HCT116 (cell line): ENCODE results near the gene ZNF621. TPM values are rescaled to one million over a fixed set of nuclear protein-coding genes. Genes with fewer than 3 reads are reported as not detected.
A peak's percentile ranks its signal among the peaks of the same experiment; 100 is the strongest.

Source experiments
- ATAC-seq: fragments of 200-7000 bp; cut with Tn5 transposase; 2 replicates; pipeline ENCODE4 v1.9.1; 2020; ENCODE audit warnings: mild to moderate bottlenecking, moderate library complexity
- BruUV-seq: library from RNA; stranded (reverse); fragments of 400-500 nt; replicated peaks from 2 replicates; lab custom pipeline; 2021; lab: Mats Ljungman, UMichigan
- CTCF ChIA-PET: fragments of 300-600 bp; sonication (Branson Sonifier 250); formaldehyde crosslinking; loops from one replicate; lab custom pipeline; 2021; ENCODE audit warnings: antibody characterized with exemption; lab: Charles Lee
- POLR2A ChIA-PET: fragments of 300-600, 350-600 bp; sonication (Branson Sonifier 250); formaldehyde crosslinking; loops from one replicate; lab custom pipeline; 2021; ENCODE audit warnings: antibody characterized with exemption; lab: Charles Lee
- RAD21 ChIA-PET, 2 experiments: fragments of 300-600 bp; sonication (Branson Sonifier 250); formaldehyde crosslinking; loops; one replicate each; lab custom pipeline; 2023; ENCODE audit warnings: low total read pairs in 2 of 2; ENCODE audit not compliant: uncharacterized antibody in 2 of 2, unreplicated experiment in 2 of 2, low non-redundant PET in 1 of 2; lab: Charles Lee
- DNase-seq: peaks from one replicate; pipeline ENCODE4 v3.0.0-alpha.2; 2010; ENCODE audit warnings: low read depth, low spot score
- H2AFZ ChIP-seq: fragments of 200-600 bp; shearing (Covaris generic), sonication (generic); 2 replicates; pipeline ENCODE4 v1.6.1; 2017; ENCODE audit warnings: low read depth, mixed run types, mixed read lengths, antibody characterized with exemption, low read length; ENCODE audit not compliant: poor library complexity, severe bottlenecking
- H3K27ac ChIP-seq: 2 replicates; pipeline ENCODE4 v1.5.1; 2012; ENCODE audit warnings: low read depth, low read length
- H3K27me3 ChIP-seq: fragments of 200-600 bp; sonication (generic); 2 replicates; pipeline ENCODE4 v1.6.1; 2016; ENCODE audit warnings: mixed run types, low read length, mixed read lengths; ENCODE audit not compliant: insufficient read depth
- H3K36me3 ChIP-seq, 2 experiments: fragments of 200-500 bp in 1 of 2; fragments of 200-600 bp in 1 of 2; sonication (Bioruptor generic) in 1 of 2; sonication (generic) in 1 of 2; 2 replicates each; pipeline versions ENCODE4 v1.5.1 to v1.6.1; 2014 to 2016; ENCODE audit warnings: low read length in 2 of 2, inconsistent platforms in 1 of 2, mixed read lengths in 1 of 2, mixed run types in 1 of 2; ENCODE audit not compliant: insufficient read depth in 2 of 2, control insufficient read depth in 1 of 2
- H3K4me1 ChIP-seq, 2 experiments: fragments of 200-600 bp in 1 of 2; sonication (generic) in 1 of 2; 2 replicates each; pipeline versions ENCODE4 v1.5.1 to v1.6.1; 2012 to 2017; ENCODE audit warnings: low read length in 2 of 2, inconsistent platforms in 1 of 2, mild to moderate bottlenecking in 1 of 2, mixed read lengths in 1 of 2, mixed run types in 1 of 2, moderate library complexity in 1 of 2; ENCODE audit not compliant: insufficient read depth in 2 of 2, control insufficient read depth in 1 of 2
- H3K4me2 ChIP-seq: fragments of 200-600 bp; sonication (generic); 2 replicates; pipeline ENCODE4 v1.6.1; 2017; ENCODE audit warnings: mixed run types, low read length, mixed read lengths
- H3K4me3 ChIP-seq, 2 experiments: fragments of 200-600 bp in 1 of 2; sonication (generic) in 1 of 2; replicated peaks in 1 of 2; 2 replicates each; pipeline ENCODE4 v1.5.1; 2011 to 2016; ENCODE audit warnings: low read length in 2 of 2, control low read depth in 1 of 2, low read depth in 1 of 2, mild to moderate bottlenecking in 1 of 2, mixed read lengths in 1 of 2, mixed run types in 1 of 2
- H3K79me2 ChIP-seq: fragments of 200-600 bp; sonication (generic); 2 replicates; pipeline ENCODE4 v1.6.1; 2017; ENCODE audit warnings: mild to moderate bottlenecking, mixed run types, low read length, moderate library complexity, mixed read lengths; ENCODE audit not compliant: insufficient read depth
- H3K9ac ChIP-seq: fragments of 200-600 bp; sonication (generic); 2 replicates; pipeline ENCODE4 v1.6.1; 2016; ENCODE audit warnings: low read length, mixed read lengths
- H3K9me2 ChIP-seq: fragments of 200-600 bp; sonication (generic), shearing (Covaris generic); 2 replicates; pipeline ENCODE4 v1.6.1; 2017; ENCODE audit warnings: mixed run types, mild to moderate bottlenecking, moderate library complexity; ENCODE audit not compliant: insufficient read depth
- H3K9me3 ChIP-seq, 2 experiments: fragments of 200-500 bp in 1 of 2; fragments of 200-600 bp in 1 of 2; sonication (Bioruptor generic) in 1 of 2; sonication (generic) in 1 of 2; 2 replicates each; pipeline ENCODE4 v1.6.1; 2014 to 2017; ENCODE audit warnings: low read length in 2 of 2, mixed read lengths in 2 of 2, inconsistent platforms in 1 of 2, low read depth in 1 of 2, mild to moderate bottlenecking in 1 of 2, mixed run types in 1 of 2, moderate library complexity in 1 of 2; ENCODE audit not compliant: control insufficient read depth in 1 of 2, insufficient read depth in 1 of 2
- H4K20me1 ChIP-seq: fragments of 200-600 bp; sonication (generic), shearing (Covaris generic); 2 replicates; pipeline ENCODE4 v1.6.1; 2017; ENCODE audit warnings: mixed run types, mild to moderate bottlenecking, moderate library complexity; ENCODE audit not compliant: insufficient read depth
- CBX3 ChIP-seq: IDR thresholded peaks from 2 replicates; pipeline ENCODE4 v1.6.1; 2012; ENCODE audit warnings: low read depth
- CEBPB ChIP-seq: IDR thresholded peaks from 2 replicates; pipeline ENCODE4 v1.6.1; 2012; ENCODE audit warnings: low read depth
- EGR1 ChIP-seq: IDR thresholded peaks from 2 replicates; pipeline ENCODE4 v1.6.1; 2012; ENCODE audit warnings: low read depth
- ELF1 ChIP-seq: IDR thresholded peaks from 2 replicates; pipeline ENCODE4 v1.6.1; 2012; ENCODE audit warnings: low read depth, borderline replicate concordance
- EZH2 ChIP-seq: fragments of 200-600 bp; sonication (generic); IDR thresholded peaks from 2 replicates; pipeline ENCODE4 v1.6.1; 2017; ENCODE audit warnings: antibody characterized with exemption, mixed run types
- EZH2phosphoT487 ChIP-seq: fragments of 200-600 bp; IDR thresholded peaks from 2 replicates; pipeline ENCODE4 v1.6.1; 2018; ENCODE audit warnings: antibody characterized with exemption, borderline replicate concordance
- JUND ChIP-seq: IDR thresholded peaks from 2 replicates; pipeline ENCODE4 v1.6.1; 2012
- MAX ChIP-seq: IDR thresholded peaks from 2 replicates; pipeline ENCODE4 v1.6.1; 2012
- POLR2A ChIP-seq: IDR thresholded peaks from 2 replicates; pipeline ENCODE4 v1.7.0; 2011; ENCODE audit warnings: borderline replicate concordance; ENCODE audit not compliant: insufficient read depth, insufficient read length; ENCODE audit errors: extremely low read depth
- POLR2AphosphoS5 ChIP-seq: IDR thresholded peaks from 2 replicates; pipeline ENCODE4 v1.6.1; 2011; ENCODE audit warnings: mild to moderate bottlenecking, low read depth, low read length, moderate library complexity
- REST ChIP-seq: IDR thresholded peaks from 2 replicates; pipeline ENCODE4 v1.6.1; 2012; ENCODE audit warnings: low read depth
- SP1 ChIP-seq: IDR thresholded peaks from 2 replicates; pipeline ENCODE4 v1.6.1; 2012; ENCODE audit warnings: low read depth
- SRF ChIP-seq: IDR thresholded peaks from 2 replicates; pipeline ENCODE4 v1.6.1; 2012; ENCODE audit warnings: low read depth
- TCF7L2 ChIP-seq: IDR thresholded peaks from 2 replicates; pipeline ENCODE4 v1.7.0; 2011; ENCODE audit warnings: borderline replicate concordance, inconsistent platforms; ENCODE audit not compliant: insufficient read depth, insufficient read length; ENCODE audit errors: extremely low read depth
- YY1 ChIP-seq: IDR thresholded peaks from 2 replicates; pipeline ENCODE4 v1.6.1; 2011; ENCODE audit warnings: low read length, low read depth, moderate library complexity, mild to moderate bottlenecking; ENCODE audit not compliant: insufficient replicate concordance; ENCODE audit errors: extremely low read depth
- ZBTB33 ChIP-seq: IDR thresholded peaks from 2 replicates; pipeline ENCODE4 v1.6.1; 2011; ENCODE audit warnings: mild to moderate bottlenecking, low read length, moderate library complexity; ENCODE audit not compliant: insufficient replicate concordance; ENCODE audit errors: extremely low read depth
- ZFX ChIP-seq: fragments of 450-650 bp; IDR thresholded peaks from 2 replicates; pipeline ENCODE4 v1.6.1; 2017
- ZNF274 ChIP-seq: fragments of 200-500 bp; sonication (Bioruptor generic); IDR thresholded peaks from 2 replicates; pipeline ENCODE4 v1.6.1; 2014; ENCODE audit warnings: mild to moderate bottlenecking, low read depth, low read length, inconsistent platforms
- intact Hi-C: fragments of 100-400 bp; cut with micrococcal nuclease; formaldehyde crosslinking; loops from 2 replicates; pipeline ENCODE4 v1.10.0; 2022
- total RNA-seq: library from RNA; stranded (reverse); gene quantifications from one replicate; pipeline ENCODE4 v1.2.1, GENCODE V29; 2021; ENCODE audit not compliant: unreplicated experiment
- TF ChIP-seq, protein P1 (sequence below): IDR thresholded peaks from 2 replicates; pipeline ENCODE4 v1.6.1; 2012
- TF ChIP-seq, protein P2 (sequence below), 3 experiments: fragments of 200-600 bp in 1 of 3; sonication (generic) in 1 of 3; IDR thresholded peaks in 2 of 3; conservative IDR thresholded peaks in 1 of 3; 2 replicates each; pipeline ENCODE4 v1.5.1; 2012 to 2017; ENCODE audit warnings: low read depth in 2 of 3, low read length in 2 of 3, antibody characterized with exemption in 1 of 3, borderline replicate concordance in 1 of 3, control low read depth in 1 of 3, mild to moderate bottlenecking in 1 of 3, mixed read lengths in 1 of 3, mixed run types in 1 of 3, moderate library complexity in 1 of 3; ENCODE audit not compliant: insufficient read depth in 1 of 3

Gene ZNF621
- total RNA-seq, 1 experiment from 2014 or later: 23.5 TPM

- 0 out of 4 replicates have a peak, but pooled peaks cover 3% of the 10 kb centered on the region in 2 experiments for H3K36me3 ChIP-seq
- H3K4me3 ChIP-seq: peak overlapping the region; percentile 85 to 92
- TF ChIP-seq EZH2phosphoT487: no peak
- no peak for TF ChIP-seq ZNF274
- TF ChIP-seq EZH2: no peak
- no peak for TF ChIP-seq ELF1
- no peak for TF ChIP-seq CBX3
- no peak for TF ChIP-seq SP1
- TF ChIP-seq MAX: no peak
- TF ChIP-seq CEBPB: no peak
- TF ChIP-seq, protein P1, sequence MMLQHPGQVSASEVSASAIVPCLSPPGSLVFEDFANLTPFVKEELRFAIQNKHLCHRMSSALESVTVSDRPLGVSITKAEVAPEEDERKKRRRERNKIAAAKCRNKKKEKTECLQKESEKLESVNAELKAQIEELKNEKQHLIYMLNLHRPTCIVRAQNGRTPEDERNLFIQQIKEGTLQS: no peak
- TF ChIP-seq EGR1: no peak
- TF ChIP-seq REST: no peak
- TF ChIP-seq ZFX: no peak
- no peak for TF ChIP-seq POLR2A
- no peak for TF ChIP-seq JUND
- TF ChIP-seq POLR2AphosphoS5: no peak
- TF ChIP-seq, protein P2, sequence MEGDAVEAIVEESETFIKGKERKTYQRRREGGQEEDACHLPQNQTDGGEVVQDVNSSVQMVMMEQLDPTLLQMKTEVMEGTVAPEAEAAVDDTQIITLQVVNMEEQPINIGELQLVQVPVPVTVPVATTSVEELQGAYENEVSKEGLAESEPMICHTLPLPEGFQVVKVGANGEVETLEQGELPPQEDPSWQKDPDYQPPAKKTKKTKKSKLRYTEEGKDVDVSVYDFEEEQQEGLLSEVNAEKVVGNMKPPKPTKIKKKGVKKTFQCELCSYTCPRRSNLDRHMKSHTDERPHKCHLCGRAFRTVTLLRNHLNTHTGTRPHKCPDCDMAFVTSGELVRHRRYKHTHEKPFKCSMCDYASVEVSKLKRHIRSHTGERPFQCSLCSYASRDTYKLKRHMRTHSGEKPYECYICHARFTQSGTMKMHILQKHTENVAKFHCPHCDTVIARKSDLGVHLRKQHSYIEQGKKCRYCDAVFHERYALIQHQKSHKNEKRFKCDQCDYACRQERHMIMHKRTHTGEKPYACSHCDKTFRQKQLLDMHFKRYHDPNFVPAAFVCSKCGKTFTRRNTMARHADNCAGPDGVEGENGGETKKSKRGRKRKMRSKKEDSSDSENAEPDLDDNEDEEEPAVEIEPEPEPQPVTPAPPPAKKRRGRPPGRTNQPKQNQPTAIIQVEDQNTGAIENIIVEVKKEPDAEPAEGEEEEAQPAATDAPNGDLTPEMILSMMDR (IDR thresholded peaks at IDR 0.05 in 2 of 3, conservative IDR thresholded peaks at IDR 0.05 in 1 of 3; ENCODE audit: borderline replicate concordance in 1 of 3, insufficient read depth in 1 of 3, low read depth in 2 of 3, low read length in 2 of 3): no peak
- TF ChIP-seq SRF: no peak
- no peak for TF ChIP-seq ZBTB33
- TF ChIP-seq YY1: no peak
- no peak for TF ChIP-seq TCF7L2
- ChIA-PET RAD21 (interaction anchor here (0.8 kb wide), 2 partner anchors 18 to 19 kb away, joined by 3 to 4 read pairs; partner anchors contain the start of gene ZNF620 (in 2 of the 2)), CTCF (interaction anchor here (1.3 kb wide), 1 partner anchor 18 kb away, joined by 5 read pairs; the partner anchor contains the start of gene ZNF620), POLR2A (interaction anchor here (0.7 to 4.2 kb wide), 6 partner anchors 9 to 1075 kb away, joined by 3 to 35 read pairs (median 7); partner anchors contain the start of genes RPL14 and ZNF620)
- H3K9me3 ChIP-seq: no peaks in the 10 kb centered on the region
- intact Hi-C loops: loop anchor here (2.0 kb wide), 1 partner anchor 17 kb away; the partner anchor contains the start of gene ZNF620
- H2AFZ ChIP-seq: no peak overlapping the region
- ATAC-seq: peak; percentile 46
- H3K4me1 ChIP-seq: peaks cover 0 to 18% of the 10 kb centered on the region in 2 experiments; a peak in 1 of 4 replicates
- no peak for DNase-seq
- H3K27me3 ChIP-seq: no peaks in the 10 kb centered on the region
- peak overlapping the region; percentile 88 for H3K9ac ChIP-seq
- H3K4me2 ChIP-seq: peak overlapping the region; percentile 90
- no peaks in the 10 kb centered on the region for H3K9me2 ChIP-seq
- no peaks in the 10 kb centered on the region for H4K20me1 ChIP-seq
- BruUV-seq: TSS peak; percentile 90
- peak overlapping the region; percentile 80 for H3K27ac ChIP-seq
- H3K79me2 ChIP-seq: peaks cover 10% of the 10 kb centered on the region
These were observed 565 bp upstream of the ZNF621 start for GRCh38 chr3:40524222-40524567.
